GM18498 (cell line): ENCODE measurements around the gene SORBS1.

ENCODE experiments used
- ATAC-seq: cut with Tn5 transposase; IDR thresholded peaks from one replicate; pipeline ENCODE4 v1.9.1; 2021; ENCODE audit warnings: mild to moderate bottlenecking, moderate library complexity; ENCODE audit not compliant: unreplicated experiment

Gene SORBS1

DNA sequence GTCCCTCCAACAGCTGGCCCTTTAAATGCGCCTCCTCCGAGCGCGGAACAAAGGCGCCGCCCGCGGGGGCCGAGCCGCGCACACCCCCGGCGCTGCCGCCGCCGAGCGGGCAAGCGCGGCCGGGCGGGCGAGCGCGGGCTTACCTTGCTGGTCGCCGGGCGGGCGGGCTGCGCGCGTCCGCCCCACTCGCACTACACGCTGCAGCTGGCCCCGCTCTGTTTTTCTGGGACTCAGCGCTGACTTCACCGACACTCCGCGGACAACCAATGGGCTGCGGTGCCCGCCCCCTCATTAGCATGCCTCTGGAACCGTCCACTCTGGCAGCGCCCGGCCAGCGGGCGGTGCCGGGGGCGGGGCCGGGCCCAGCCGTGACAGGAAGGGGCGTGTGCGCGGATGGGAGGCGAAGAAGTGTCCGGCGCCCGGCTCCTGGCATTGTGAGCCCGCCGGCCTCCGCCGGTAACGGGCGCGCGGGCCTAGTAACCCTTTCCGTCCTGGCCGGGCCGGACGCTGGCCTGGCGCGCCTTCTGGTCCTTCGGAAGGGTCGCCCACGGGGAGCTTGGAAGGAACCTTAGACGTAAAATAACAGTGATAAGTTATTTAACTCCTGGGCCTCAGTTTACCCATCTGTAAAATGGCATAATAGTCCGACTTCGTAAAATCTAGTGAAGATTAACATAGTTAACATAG, at the start of gene SORBS1:
Gene SORBS1, minus strand, starts transcription at position 195 of the 687 bp plus-strand sequence. CDS start 120,236 bp downstream, outside the sequence.
- peak; percentile 100 for ATAC-seq

DNA sequence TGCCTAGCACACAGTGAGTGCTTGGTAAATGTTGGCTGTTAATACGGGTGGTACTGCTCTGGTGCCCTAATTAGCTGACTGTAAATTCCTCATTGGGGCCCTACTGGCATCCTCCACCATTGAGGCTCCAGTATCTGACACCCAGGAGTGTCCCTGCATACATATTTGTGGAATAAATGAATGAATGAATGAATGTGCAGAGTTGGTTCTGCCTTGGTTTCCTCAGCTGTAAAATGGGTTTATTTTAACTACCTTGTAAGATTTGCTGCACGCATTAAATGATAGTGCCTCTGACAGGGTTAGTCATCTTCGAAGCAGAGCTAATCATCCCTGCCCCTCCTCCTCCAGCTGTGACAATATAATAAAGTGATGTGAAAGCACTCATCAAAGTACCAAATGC, 49.6 kb upstream of the SORBS1 start:
- ATAC-seq: no peak

DNA sequence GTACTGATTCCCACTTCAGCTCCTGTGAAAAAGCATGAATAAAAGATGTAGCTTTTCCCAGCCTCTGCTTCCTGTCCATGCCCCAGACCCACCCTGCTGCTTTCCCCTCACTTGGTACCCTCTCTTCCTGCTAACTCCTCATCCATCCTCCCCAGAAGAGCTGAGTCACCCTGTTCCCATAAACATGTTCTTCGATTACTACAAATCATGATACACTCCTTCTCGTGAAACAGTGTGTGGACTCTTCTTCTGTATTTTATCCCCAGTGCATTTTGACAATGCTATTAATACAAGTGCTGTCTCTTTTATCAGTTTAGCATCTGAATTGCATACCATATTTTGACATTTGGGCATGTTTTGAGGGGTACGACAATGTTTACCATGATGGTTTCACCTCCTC, 45.8 kb upstream of the SORBS1 start:
- ATAC-seq: no peak

DNA sequence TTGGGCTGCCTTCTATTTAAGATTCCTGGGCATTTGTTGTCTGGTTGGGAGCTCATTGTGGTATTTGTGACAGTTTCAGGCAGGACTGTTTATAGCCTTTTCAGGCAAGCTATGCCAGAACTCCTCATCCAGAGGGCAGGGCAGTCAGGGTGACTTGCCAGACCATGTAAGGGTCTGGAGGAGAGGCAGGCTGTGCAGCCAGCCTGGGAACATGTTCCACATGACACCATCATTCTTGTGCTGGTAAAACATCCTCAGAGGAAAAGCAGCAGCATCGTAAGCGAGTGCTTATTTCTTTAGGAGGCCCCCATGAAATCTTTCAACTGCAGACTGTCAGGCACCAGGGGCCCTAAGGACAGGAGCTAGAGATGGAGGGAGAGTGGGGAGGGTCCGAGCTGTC, 44.0 kb upstream of the SORBS1 start:
- no peak for ATAC-seq

DNA sequence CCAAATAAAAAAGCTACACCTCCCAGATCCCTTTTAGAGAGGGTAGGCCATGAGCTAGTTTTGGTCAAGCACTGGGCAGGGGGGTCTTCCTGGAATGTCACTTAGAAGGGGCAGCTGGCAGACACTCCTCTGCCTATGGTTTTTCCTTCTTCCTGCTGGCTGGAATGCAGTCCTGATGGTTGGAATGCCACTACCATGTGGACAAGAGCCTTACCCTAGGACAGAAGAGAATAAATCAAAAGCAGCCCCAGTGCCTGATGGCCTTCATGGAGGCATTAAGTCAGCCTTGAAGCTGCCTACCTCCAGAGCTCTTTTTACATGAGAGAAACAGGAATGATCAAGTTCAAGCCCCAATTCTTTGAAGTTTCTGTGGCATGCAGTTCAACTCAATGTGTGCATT, 43.5 kb upstream of the SORBS1 start:
- no peak for ATAC-seq

DNA sequence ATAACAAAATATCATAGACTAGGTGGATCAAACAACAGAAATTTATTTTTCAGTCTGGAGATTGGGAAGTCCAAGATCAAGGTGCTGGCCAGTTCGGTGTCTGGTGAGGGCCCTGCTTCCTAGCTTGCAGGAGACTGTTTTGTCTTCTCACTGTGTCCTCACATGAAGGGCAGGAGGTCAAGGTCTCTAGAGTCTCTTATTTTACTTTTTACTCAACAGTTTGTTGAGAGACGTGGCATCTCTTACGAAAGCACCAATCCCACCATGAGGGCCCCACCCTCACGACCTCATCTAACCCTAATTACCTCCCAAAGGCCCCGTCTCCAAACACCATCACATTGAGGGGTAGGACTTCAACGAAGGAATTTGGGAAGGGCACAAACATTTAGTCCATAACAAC, 41.2 kb upstream of the SORBS1 start:
- no peak for ATAC-seq

DNA sequence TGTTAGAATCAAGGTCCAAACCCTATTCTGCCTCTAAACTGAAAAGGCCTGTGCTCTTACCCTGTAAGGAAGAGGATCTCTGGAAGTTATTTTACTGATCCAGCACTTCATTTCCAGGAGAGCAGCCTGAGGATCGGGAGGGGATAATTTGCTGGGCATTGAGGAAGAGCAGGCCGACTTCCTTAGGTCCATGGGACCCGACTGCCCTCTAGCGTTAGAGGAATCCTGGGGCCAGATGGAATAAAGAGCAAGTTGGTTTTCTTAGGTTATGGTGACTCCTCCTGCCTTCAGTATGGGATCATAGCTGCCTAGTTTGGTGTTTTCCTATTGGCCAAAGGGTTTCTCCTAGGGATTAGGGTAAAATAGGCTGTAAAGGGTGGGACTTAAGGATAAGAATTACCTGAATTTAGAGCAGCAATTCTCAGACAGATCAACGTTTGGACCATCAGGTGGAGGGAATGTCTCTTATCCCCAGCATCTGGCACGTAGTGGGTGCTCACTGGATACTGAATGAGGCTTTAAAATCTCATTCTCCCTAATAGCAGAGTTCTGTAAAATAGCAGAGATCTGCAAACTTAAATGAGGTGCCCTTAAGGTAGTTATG, 40.0 kb upstream of the SORBS1 start:
- no peak for ATAC-seq

DNA sequence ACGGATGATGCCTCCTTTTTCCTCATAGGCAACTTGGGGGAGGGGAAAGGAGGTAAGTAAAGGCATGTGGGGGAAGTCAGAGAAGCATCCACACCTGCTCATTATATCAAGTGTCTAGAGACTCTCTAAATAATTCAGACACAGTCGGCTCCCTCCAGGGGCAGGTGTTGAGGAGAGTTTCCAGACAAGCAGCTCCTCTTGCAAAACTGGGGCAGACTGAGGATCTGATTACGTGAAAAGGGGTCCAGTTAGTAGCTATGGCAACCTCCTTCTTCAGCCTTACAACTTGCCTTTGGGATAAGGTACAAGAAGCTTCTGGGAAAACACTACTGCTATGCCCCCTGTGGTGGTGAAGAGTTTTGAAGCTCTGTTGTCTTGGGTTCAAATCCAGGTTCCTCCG, 39.0 kb upstream of the SORBS1 start:
- no peak for ATAC-seq

DNA sequence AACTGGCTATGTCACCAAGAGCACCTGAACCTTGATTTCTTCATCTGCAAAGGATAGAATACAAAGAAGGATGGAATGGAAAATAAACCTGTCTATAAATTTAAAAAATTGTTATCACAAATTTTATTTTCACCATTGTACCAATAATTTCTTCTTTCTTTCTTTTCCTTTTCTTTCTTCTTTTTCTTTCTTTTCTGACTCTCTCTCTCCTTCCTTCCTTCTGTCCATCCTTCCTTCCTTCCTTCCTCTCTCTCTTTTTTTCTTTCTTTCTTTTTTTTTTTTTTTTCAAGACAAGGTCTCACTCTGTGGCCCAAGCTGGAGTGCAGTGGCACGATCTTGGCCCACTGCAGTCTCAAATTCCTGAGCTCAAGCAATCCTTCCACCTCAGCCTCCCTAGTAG, 36.6 kb upstream of the SORBS1 start:
- ATAC-seq: no peak

DNA sequence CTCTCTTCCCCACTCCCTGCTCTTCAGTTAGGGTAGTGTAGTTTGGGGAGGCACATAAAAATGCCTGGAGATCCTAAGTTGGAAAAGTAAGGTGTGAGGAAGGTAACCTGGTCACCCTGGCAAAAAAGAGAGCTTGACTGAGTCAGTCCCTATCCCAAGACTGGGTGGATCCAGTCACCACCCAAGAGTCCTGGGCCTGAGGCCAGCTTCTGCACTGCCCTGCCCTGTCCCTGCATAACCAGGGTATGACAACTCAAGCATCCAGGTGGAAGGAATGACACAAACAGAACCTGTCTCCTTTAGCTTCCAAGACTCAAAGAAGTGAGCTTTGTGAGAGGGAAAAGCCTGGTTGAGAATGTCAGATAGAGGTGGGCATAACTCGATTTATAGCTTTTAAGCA, 26.9 kb upstream of the SORBS1 start:
- no peak for ATAC-seq

DNA sequence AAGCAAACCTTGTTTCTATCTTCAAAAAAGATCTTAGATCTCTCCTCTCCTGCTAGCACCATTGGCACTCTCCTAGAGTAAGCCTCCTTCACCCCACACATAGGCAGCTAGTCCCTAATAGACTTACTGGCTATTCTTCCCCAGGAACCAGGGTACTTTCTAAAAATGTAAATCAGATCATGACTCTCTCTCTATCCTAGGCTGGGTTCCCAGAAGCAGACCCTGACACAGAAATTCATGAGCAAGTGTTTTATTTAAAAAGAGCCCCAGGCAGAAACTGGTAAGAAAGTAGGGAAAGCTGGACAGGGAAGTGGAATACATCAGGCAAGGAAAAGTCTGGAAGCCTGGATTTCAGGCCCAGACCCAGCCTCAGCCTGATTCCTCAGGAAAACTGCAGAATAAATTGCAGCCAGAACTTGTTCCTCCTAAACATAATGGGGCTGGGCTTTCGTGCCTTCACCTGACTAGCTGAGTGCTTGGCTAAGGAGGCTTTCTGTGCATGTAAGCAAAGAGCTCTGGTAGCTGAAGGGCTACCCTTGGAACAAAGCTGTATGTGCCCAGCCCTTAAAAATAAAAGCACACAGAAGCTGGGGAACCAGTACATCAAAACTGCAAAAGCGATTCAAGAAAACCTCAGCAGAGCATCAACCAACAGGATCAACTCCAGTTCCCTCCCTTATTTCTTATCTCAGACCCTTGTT, 18.8 kb upstream of the SORBS1 start:
- ATAC-seq: no peak

DNA sequence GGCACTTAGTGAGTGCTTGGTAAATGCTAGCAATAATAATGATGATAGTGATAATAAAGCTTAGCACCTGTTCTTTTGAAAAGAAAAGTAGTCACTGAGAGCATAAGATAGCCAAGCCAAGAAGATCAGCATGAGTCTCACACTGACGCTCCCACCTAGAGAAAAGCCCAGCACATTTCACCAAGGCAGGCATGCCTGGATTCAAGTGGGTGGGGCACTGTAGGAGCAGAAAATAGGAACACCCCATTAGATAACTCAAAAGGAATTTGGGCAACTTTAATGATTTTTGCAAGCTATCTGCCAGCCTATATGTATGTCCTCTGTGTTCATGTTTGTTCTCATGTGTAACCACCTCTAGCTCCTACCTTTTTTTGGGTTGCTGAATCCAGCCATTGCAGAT, 18.1 kb upstream of the SORBS1 start:
- ATAC-seq: no peak

DNA sequence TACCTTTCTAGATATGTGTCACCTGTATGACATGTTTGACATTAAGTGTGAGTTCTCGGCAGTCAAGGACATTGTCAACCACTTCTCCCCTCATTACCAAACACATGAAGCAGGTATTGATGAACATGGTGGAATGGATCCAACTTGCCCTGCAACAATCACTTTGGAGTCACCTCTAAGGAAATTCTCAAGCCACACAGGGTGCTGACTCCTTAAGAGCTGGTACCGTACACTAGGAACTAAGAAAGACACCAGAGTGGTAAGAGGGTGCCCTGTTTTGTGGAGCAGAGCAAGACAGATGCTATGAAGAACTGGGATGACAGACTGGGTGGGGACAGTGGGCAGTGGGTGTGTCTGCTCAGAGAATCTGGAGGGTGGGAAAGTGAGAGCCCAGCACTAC, 17.4 kb upstream of the SORBS1 start:
- no peak for ATAC-seq

DNA sequence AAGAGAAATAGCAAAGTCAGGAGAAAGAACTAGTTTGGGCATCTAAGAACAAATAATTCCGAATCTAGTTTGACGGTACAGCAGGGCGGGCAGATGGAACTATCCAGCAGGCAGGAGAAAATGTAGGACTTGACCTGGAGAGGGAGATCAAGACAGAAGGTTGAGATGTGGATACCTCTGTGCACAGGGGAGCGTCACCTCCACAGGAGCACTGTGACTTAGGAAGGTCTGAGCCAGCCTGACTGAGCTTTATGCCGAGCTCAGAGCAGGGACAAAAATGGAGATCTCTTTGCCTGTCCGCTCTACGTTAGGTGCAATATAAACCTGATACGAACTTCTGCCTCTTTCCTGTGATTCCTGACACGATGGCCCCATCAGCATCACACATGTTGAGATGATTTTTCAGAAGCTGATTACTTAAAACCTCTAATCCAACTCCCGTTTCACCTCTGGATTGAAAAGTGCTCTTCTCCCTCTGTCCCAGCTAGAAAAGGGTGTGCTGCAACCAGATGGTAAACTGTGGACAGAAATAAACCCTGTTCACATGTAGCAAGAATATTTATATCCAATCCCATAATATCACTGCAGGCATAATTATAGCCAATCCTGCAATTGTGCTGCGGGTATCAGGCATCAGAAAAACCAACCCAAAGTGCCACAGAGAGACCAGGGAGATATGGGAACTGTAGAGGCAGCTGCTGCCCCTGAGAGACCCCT, 13.6 kb upstream of the SORBS1 start:
- ATAC-seq: no peak

DNA sequence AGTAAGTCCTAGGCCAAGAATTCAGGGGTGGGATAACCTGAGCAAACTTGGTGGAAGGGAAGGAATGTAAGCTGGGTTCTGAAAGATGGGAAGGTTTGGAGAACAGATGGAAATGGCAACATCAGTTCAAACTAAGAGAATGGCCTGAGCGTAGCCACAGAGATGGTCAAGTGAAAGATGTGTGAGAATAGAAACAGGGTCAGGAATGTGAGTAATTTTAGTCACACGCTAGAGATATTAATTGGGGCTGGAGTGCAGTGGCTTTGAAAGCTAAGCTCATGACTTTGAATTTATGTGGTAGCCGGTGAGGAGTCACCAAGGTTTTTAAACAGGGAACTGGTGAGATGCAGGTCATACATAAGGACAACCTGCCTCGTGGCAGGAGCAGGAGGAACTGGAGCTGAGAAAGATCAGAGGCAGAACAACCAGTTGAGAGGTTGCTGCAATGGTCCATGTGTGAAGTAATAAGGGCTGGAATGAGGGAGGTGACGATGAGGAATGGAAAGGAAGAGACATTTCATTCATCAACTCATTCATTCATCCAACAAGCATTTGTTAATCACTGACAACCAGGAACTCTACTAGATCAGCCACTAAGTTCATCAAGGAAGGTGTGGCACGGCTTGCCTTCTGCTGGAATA, 12.9 kb upstream of the SORBS1 start:
- no peak for ATAC-seq

DNA sequence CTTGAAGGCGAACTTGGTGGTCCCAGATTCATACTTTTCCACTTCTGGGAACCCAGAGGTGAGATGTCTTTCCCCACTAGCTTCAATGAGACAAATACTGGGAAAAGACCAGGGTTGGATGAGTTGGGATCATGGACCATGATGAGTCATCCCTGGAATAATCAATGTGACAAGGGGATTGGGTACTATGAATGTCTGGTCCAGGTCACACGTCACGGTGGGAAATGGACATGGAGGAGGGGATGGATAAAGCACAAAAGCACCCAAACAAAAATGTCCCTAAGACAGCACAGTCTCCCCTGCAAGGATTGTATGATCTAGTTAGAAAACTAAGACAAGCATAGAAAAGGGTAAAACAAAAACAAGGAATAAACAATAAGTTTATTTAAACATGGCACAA, 12.4 kb upstream of the SORBS1 start:
- no peak for ATAC-seq

DNA sequence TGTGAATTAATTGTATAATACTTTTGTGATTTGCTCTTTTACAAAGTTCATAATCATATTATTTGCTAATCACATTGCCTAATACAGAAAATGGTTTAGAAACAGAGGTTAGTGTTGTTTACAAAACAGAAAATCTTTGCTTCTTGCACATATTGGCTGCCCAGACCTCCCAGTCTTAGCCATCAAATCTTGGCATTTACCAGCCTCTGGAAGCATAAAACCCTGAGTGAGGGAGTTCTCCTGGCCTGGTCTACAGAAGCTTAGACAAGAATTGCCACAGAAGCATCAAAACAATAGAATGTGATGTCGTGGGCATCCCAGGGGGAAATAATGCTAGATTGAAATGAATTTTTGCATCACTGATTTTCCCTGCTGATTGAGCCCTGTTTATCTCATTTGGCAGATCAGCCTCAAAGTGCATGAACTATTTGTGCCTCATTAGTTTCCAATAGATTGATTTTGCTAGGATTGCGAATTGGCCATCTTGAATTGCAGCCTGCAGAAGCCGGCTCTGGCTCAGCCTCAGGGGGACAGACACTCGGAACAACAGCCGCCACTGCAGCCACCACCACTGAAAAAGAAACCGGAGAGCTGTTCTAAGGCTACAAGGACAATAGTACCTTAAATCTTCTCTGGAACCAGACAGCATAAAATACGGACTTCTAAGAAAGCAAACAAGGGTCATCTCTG, 11.1 kb upstream of the SORBS1 start:
- no peak for ATAC-seq

DNA sequence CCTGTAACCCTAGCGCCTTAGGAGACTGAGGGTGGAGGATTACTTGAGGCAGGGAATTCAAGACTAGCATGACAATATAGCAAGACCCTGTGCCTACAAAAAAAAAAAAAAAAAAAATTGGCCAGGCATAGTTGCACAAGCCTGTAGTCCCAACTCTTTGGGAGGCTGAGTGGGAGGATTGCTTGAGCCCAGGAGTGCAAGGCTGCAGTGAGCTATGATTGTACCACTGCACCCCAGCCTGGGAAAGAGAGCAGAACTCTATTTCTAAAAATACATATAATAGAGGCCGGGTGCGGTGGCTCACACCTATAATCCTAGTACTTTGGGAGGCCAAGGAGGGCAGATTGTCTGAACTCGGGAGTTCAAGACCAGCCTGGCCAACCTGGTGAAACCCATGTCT, 10.2 kb upstream of the SORBS1 start:
- no peak for ATAC-seq

DNA sequence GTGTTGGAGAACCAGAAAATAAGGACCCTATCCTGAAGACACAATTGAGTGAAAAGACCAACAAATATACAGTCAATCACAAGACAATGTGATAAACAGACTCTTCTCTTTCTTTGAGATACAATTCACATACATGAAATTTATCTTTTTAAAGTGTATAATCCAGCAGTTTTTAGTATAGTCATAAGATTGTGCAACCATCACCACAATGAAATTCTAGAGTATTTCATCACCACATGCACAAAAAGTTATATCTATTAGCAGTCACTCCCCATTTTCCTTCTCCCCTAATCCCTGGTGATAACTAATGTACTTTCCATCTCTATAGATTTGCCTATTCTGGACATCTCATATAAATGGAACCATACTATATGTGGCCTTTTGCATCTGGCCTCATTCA, 8.2 kb upstream of the SORBS1 start:
- ATAC-seq: no peak

DNA sequence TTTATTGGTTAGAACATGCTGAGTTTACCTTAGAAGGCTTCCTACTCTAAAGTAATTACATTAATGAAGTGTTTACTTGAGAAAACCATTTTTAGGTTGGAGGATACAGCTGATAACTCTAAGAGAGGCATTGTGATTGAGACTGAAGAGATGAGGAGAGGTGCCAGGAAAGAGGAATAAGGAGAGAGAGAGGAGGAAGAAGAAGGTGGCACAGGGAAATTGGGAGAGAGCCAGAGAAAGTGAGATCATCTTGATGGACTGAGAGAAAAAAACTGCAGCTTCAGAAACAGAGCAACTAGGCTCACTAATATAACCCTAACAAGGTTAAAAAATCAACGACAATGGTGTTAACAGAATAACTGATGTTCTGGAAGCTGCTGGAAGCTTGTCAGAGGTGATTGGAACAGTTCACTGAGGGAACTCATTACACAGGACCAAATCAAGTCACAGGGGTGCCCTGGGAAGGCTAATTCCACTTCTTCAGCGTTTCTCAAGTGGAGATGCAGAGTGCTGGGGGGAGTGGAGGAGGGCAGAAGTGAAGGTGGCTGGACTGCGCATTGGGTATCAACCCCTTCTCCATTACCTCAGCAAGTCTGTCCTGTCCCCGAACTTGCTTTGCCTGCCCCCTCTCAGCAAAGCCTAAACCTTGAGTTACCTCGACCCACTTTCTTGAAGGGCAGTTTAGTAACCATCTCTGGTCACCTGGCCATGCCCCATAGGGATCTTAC, 6.9 kb upstream of the SORBS1 start:
- ATAC-seq: no peak
